HEK293 (cell line): Measurements from ENCODE around the gene ICE1.

Experiments
- CTCF ChIA-PET: fragments of 350-600 bp; formaldehyde crosslinking; extraction: SDS; loops from one replicate; lab custom pipeline; 2021; ENCODE audit warnings: antibody characterized with exemption; lab: Yijun Ruan, JAX
- POLR2A ChIA-PET: fragments of 300-600 bp; formaldehyde crosslinking; extraction: SDS; loops from one replicate; lab custom pipeline; 2020; ENCODE audit warnings: antibody characterized with exemption, inconsistent platforms; lab: Yijun Ruan, JAX
- H3K27ac ChIP-seq: fragments of 200-500 bp; sonication (Bioruptor generic); 2 replicates; pipeline ENCODE4 v1.5.1; 2014; ENCODE audit warnings: low read depth, low read length, control low read depth, inconsistent platforms; ENCODE audit errors: extremely low read depth
- H3K36me3 ChIP-seq, 2 experiments: fragments of 200-500 bp in 1 of 2; sonication (Bioruptor generic) in 1 of 2; 1 replicate in 1 of 2; 2 replicates in 1 of 2; pipeline ENCODE4 v1.5.1; 2014 to 2017; ENCODE audit warnings: inconsistent platforms in 2 of 2, low read length in 2 of 2; ENCODE audit not compliant: control insufficient read depth in 2 of 2, insufficient read depth in 1 of 2
- H3K4me1 ChIP-seq: fragments of 200-500 bp; sonication (Bioruptor generic); 2 replicates; pipeline ENCODE4 v1.5.1; 2014; ENCODE audit warnings: mild to moderate bottlenecking, low read length, inconsistent platforms; ENCODE audit not compliant: control insufficient read depth, insufficient read depth
- H3K4me3 ChIP-seq: 2 replicates; pipeline ENCODE4 v1.5.1; 2011; ENCODE audit warnings: low read depth, mild to moderate bottlenecking, control low read depth, low read length, moderate library complexity
- H3K9me3 ChIP-seq: fragments of 200-500 bp; sonication (Bioruptor generic); 2 replicates; pipeline ENCODE4 v1.5.1; 2014; ENCODE audit warnings: low read depth, low read length, inconsistent platforms; ENCODE audit not compliant: control insufficient read depth, insufficient read depth
- GLIS2 ChIP-seq: fragments of 450-650 bp; formaldehyde crosslinking; IDR thresholded peaks from 2 replicates; pipeline ENCODE4 v1.5.1; 2016; ENCODE audit warnings: missing biosample characterization, missing genetic modification characterization
- SETDB1 ChIP-seq: IDR thresholded peaks from one replicate; pipeline ENCODE4 v1.6.1; 2017; ENCODE audit warnings: mild to moderate bottlenecking, low read length, moderate library complexity, mixed read lengths; ENCODE audit not compliant: insufficient read length
- TRIM28 ChIP-seq: IDR thresholded peaks from 2 replicates; pipeline ENCODE4 v1.6.1; 2011; ENCODE audit warnings: low read length, control low read depth, borderline replicate concordance
- YY2 ChIP-seq: fragments of 450-650 bp; formaldehyde crosslinking; IDR thresholded peaks from 2 replicates; pipeline ENCODE4 v1.5.1; 2016; ENCODE audit warnings: missing biosample characterization, missing genetic modification characterization
- ZFP37 ChIP-seq: fragments of 450-650 bp; formaldehyde crosslinking; IDR thresholded peaks from 2 replicates; pipeline ENCODE4 v1.5.1; 2016; ENCODE audit warnings: missing biosample characterization, missing genetic modification characterization
- ZNF112 ChIP-seq: fragments of 450-650 bp; formaldehyde crosslinking; IDR thresholded peaks from 2 replicates; pipeline ENCODE4 v1.5.0; 2017; ENCODE audit warnings: missing biosample characterization, missing genetic modification characterization
- ZNF114 ChIP-seq: fragments of 450-650 bp; formaldehyde crosslinking; IDR thresholded peaks from 2 replicates; pipeline ENCODE4 v1.5.0; 2017; ENCODE audit warnings: missing biosample characterization, missing genetic modification characterization
- ZNF133 ChIP-seq: fragments of 450-650 bp; formaldehyde crosslinking; IDR thresholded peaks from 2 replicates; pipeline ENCODE4 v1.5.1; 2016; ENCODE audit warnings: missing biosample characterization, missing genetic modification characterization
- ZNF16 ChIP-seq: fragments of 450-650 bp; formaldehyde crosslinking; IDR thresholded peaks from 2 replicates; pipeline ENCODE4 v1.5.1; 2016; ENCODE audit warnings: low read depth, missing biosample characterization, missing genetic modification characterization
- ZNF184 ChIP-seq: fragments of 450-650 bp; IDR thresholded peaks from 2 replicates; pipeline ENCODE4 v1.5.1; 2018; ENCODE audit warnings: missing biosample characterization, mild to moderate bottlenecking, missing genetic modification characterization
- ZNF248 ChIP-seq: fragments of 450-650 bp; formaldehyde crosslinking; IDR thresholded peaks from 2 replicates; pipeline ENCODE4 v1.5.1; 2017; ENCODE audit warnings: missing biosample characterization, missing genetic modification characterization
- ZNF26 ChIP-seq: fragments of 450-650 bp; formaldehyde crosslinking; IDR thresholded peaks from 2 replicates; pipeline ENCODE4 v1.5.1; 2016; ENCODE audit warnings: missing biosample characterization, missing genetic modification characterization
- ZNF350 ChIP-seq: fragments of 450-650 bp; formaldehyde crosslinking; IDR thresholded peaks from 2 replicates; pipeline ENCODE4 v1.5.0; 2017; ENCODE audit warnings: missing biosample characterization, mild to moderate bottlenecking, missing genetic modification characterization
- ZNF394 ChIP-seq: fragments of 450-650 bp; formaldehyde crosslinking; IDR thresholded peaks from 2 replicates; pipeline ENCODE4 v1.5.1; 2016; ENCODE audit warnings: missing biosample characterization, missing genetic modification characterization, mild to moderate bottlenecking, moderate library complexity, borderline replicate concordance
- ZNF501 ChIP-seq: fragments of 450-650 bp; formaldehyde crosslinking; IDR thresholded peaks from 2 replicates; pipeline ENCODE4 v1.5.1; 2016; ENCODE audit warnings: missing biosample characterization, missing genetic modification characterization
- ZNF701 ChIP-seq: fragments of 450-650 bp; formaldehyde crosslinking; IDR thresholded peaks from 2 replicates; pipeline ENCODE4 v1.5.1; 2016; ENCODE audit warnings: missing biosample characterization, missing genetic modification characterization
- ZNF785 ChIP-seq: fragments of 450-650 bp; formaldehyde crosslinking; IDR thresholded peaks from 2 replicates; pipeline ENCODE4 v1.5.1; 2016; ENCODE audit warnings: missing biosample characterization, missing genetic modification characterization
- TF ChIP-seq, protein P1 (sequence below): fragments of 450-650 bp; formaldehyde crosslinking; IDR thresholded peaks from 2 replicates; pipeline ENCODE4 v1.5.1; 2016; ENCODE audit warnings: missing biosample characterization, missing genetic modification characterization
- TF ChIP-seq, protein P2 (sequence below): fragments of 450-650 bp; formaldehyde crosslinking; conservative IDR thresholded peaks from 2 replicates; pipeline ENCODE4 v1.5.1; 2016; ENCODE audit warnings: low read depth, missing biosample characterization, missing genetic modification characterization

The ICE1 gene

GRCh38 chr5:5499442-5499841 lies 77.0 kb downstream of the ICE1 start:
- H3K36me3 ChIP-seq, result no peaks in the 10 kb centered on the region
- no peak overlapping the region for H3K27ac ChIP-seq
- no peak overlapping the region for H3K4me3 ChIP-seq
- no peaks in the 10 kb centered on the region for H3K9me3 ChIP-seq
- H3K4me1 ChIP-seq, result no peaks in the 10 kb centered on the region; the same call in 1 of the 2 replicates
- ChIA-PET POLR2A (no interaction called here), CTCF (interaction anchor here (0.6 kb wide), 1 partner anchor 657 kb away, joined by 3 read pairs; no protein-coding TSS in a partner anchor)
- TF ChIP-seq YY2 (tag by site-specific recombination) (no peak), ZNF112 (tag by site-specific recombination) (no peak), ZNF501 (no peak), ZNF184 (no peak)

- Histone ChIP-seq H3K27ac (no peak overlapping the region), H3K36me3 (no peaks in the 10 kb centered on the region), H3K4me3 (no peak overlapping the region), H3K4me1 (no peaks in the 10 kb centered on the region), H3K9me3 (no peaks in the 10 kb centered on the region)
- CTCF ChIA-PET, result interaction anchor here (1.4 kb wide), 1 partner anchor 8 kb away, joined by 3 read pairs; no protein-coding TSS in a partner anchor
- TF ChIP-seq GLIS2 (tag by site-specific recombination), result no peak
- peak; percentile 92 for TF ChIP-seq ZNF133
- TF ChIP-seq ZNF26 (tag by site-specific recombination), result no peak
- peak; percentile 68 for TF ChIP-seq SETDB1
- no peak for TF ChIP-seq ZNF16 (tag by site-specific recombination)
- TF ChIP-seq, protein P1, sequence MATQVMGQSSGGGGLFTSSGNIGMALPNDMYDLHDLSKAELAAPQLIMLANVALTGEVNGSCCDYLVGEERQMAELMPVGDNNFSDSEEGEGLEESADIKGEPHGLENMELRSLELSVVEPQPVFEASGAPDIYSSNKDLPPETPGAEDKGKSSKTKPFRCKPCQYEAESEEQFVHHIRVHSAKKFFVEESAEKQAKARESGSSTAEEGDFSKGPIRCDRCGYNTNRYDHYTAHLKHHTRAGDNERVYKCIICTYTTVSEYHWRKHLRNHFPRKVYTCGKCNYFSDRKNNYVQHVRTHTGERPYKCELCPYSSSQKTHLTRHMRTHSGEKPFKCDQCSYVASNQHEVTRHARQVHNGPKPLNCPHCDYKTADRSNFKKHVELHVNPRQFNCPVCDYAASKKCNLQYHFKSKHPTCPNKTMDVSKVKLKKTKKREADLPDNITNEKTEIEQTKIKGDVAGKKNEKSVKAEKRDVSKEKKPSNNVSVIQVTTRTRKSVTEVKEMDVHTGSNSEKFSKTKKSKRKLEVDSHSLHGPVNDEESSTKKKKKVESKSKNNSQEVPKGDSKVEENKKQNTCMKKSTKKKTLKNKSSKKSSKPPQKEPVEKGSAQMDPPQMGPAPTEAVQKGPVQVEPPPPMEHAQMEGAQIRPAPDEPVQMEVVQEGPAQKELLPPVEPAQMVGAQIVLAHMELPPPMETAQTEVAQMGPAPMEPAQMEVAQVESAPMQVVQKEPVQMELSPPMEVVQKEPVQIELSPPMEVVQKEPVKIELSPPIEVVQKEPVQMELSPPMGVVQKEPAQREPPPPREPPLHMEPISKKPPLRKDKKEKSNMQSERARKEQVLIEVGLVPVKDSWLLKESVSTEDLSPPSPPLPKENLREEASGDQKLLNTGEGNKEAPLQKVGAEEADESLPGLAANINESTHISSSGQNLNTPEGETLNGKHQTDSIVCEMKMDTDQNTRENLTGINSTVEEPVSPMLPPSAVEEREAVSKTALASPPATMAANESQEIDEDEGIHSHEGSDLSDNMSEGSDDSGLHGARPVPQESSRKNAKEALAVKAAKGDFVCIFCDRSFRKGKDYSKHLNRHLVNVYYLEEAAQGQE (tag by site-specific recombination), result no peak
- POLR2A ChIA-PET, result no interaction called here
These were observed 81.8 kb downstream of the ICE1 start for GRCh38 chr5:5504325-5504724.

DNA sequence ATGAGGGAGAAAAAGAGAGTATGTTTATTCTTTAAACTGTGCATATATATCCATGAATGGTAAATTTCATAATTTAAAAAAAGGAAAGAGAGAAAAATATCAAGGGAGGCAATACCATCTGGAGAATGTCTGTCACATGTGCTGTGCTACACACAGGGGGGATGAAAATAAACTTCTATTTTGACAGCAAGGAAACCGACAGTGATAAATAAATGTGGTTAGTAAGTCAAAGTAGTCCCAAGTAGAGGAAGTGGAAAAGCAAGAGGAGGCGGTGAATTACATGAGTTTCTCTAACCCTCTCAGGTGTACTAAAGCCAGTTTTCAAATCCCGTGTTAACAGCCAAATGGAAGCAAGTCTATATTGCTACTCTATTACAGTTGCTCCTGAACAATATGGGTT lies 83.3 kb downstream of the ICE1 start:
- TF ChIP-seq, protein P2, sequence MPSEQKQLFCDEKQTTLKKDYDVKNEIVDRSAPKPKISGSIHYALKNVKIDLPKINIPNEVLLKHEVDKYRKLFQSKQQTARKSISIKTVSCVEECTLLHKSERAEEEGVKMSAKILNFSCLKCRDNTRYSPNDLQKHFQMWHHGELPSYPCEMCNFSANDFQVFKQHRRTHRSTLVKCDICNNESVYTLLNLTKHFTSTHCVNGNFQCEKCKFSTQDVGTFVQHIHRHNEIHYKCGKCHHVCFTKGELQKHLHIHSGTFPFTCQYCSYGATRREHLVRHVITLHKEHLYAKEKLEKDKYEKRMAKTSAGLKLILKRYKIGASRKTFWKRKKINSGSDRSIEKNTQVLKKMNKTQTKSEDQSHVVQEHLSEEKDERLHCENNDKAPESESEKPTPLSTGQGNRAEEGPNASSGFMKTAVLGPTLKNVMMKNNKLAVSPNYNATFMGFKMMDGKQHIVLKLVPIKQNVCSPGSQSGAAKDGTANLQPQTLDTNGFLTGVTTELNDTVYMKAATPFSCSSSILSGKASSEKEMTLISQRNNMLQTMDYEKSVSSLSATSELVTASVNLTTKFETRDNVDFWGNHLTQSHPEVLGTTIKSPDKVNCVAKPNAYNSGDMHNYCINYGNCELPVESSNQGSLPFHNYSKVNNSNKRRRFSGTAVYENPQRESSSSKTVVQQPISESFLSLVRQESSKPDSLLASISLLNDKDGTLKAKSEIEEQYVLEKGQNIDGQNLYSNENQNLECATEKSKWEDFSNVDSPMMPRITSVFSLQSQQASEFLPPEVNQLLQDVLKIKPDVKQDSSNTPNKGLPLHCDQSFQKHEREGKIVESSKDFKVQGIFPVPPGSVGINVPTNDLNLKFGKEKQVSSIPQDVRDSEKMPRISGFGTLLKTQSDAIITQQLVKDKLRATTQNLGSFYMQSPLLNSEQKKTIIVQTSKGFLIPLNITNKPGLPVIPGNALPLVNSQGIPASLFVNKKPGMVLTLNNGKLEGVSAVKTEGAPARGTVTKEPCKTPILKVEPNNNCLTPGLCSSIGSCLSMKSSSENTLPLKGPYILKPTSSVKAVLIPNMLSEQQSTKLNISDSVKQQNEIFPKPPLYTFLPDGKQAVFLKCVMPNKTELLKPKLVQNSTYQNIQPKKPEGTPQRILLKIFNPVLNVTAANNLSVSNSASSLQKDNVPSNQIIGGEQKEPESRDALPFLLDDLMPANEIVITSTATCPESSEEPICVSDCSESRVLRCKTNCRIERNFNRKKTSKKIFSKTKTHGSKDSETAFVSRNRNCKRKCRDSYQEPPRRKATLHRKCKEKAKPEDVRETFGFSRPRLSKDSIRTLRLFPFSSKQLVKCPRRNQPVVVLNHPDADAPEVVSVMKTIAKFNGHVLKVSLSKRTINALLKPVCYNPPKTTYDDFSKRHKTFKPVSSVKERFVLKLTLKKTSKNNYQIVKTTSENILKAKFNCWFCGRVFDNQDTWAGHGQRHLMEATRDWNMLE (tag by site-specific recombination), result no peak
- TF ChIP-seq TRIM28 (no peak), ZNF701 (tag by site-specific recombination) (no peak), ZNF785 (tag by site-specific recombination) (no peak), ZFP37 (tag by site-specific recombination) (no peak), ZNF394 (tag by site-specific recombination) (no peak), ZNF248 (tag by site-specific recombination) (no peak), ZNF350 (tag by site-specific recombination) (no peak), ZNF114 (tag by site-specific recombination) (no peak)
- no peaks in the 10 kb centered on the region for H3K36me3 ChIP-seq
- H3K4me1 ChIP-seq, result no peaks in the 10 kb centered on the region
- CTCF ChIA-PET, result interaction anchor here (0.6 to 0.7 kb wide), 2 partner anchors 22 to 442 kb away, joined by 3 read pairs; no protein-coding TSS in a partner anchor
- H3K4me3 ChIP-seq, result no peak overlapping the region
- H3K27ac ChIP-seq, result no peak overlapping the region
- POLR2A ChIA-PET, result no interaction called here
- no peaks in the 10 kb centered on the region for H3K9me3 ChIP-seq
